MM.1S (cell line): Measurements from ENCODE around the gene ERMAP.

ENCODE experiments used
- EZH2 ChIP-seq: fragments of 300-600 bp; sonication (generic); optimal IDR thresholded peaks from 2 replicates; pipeline ENCODE3; 2017; ENCODE audit warnings: low read depth, mild to moderate bottlenecking, antibody characterized with exemption, low read length, mixed read lengths
- EZH2phosphoT487 ChIP-seq: fragments of 300-600 bp; sonication (generic); IDR thresholded peaks from 2 replicates; pipeline ENCODE4 v1.6.1; 2018; ENCODE audit warnings: antibody characterized with exemption, low read length
- TF ChIP-seq, protein P1 (sequence below): fragments of 300-600 bp; sonication (generic); IDR thresholded peaks from 2 replicates; pipeline ENCODE4 v1.5.1; 2016; ENCODE audit warnings: antibody characterized with exemption, low read length, mixed read lengths

DNA sequence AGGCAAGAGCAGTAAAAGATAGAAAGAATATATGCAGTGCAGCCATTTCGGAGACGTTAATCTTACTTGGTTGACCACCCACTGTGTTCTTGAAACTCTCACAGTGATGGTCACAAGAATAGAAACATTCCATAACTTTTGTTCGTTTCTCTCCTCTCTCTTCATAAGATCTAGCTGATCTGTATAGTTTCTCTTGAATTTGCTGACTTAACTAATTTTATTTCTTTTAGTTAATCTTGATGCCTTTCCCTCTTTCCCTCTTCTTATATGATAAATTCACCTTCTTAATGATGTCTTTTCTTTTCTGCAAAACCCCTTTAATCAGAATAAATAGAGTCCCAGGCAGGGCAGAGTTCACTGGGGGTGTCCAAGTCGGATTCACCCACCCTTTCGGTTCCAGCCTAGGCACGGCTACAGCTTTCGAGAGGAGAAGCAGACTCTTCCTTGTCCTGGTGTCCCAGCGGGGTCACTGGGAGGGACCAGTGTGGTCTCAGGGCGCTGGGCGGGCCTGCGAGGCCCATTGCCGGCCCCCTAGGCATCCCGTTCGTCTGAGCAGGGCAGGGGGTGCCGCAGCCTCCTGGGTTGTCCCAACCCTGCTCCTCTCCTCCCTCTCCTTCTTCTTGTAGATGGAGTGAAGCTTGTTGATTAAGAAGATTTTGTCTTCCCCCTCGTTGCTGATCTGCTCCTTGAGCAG is 69.3 kb downstream of the ERMAP start:
- TF ChIP-seq EZH2phosphoT487: no peak
- TF ChIP-seq, protein P1, sequence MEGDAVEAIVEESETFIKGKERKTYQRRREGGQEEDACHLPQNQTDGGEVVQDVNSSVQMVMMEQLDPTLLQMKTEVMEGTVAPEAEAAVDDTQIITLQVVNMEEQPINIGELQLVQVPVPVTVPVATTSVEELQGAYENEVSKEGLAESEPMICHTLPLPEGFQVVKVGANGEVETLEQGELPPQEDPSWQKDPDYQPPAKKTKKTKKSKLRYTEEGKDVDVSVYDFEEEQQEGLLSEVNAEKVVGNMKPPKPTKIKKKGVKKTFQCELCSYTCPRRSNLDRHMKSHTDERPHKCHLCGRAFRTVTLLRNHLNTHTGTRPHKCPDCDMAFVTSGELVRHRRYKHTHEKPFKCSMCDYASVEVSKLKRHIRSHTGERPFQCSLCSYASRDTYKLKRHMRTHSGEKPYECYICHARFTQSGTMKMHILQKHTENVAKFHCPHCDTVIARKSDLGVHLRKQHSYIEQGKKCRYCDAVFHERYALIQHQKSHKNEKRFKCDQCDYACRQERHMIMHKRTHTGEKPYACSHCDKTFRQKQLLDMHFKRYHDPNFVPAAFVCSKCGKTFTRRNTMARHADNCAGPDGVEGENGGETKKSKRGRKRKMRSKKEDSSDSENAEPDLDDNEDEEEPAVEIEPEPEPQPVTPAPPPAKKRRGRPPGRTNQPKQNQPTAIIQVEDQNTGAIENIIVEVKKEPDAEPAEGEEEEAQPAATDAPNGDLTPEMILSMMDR: no peak
- TF ChIP-seq EZH2: no peak
